Limb (tissue), 2 donors: ENCODE results near the gene DAB2IP.
"Not testable (repeated sequence)": the region's sequence is repeated elsewhere in the genome, so short reads cannot be mapped to it uniquely, and the experiment has no call there.

Experiments used
- DNase-seq, 2 donors: peaks; one replicate each; pipeline ENCODE4 v3.0.0-alpha.2; 2016; ENCODE audit errors: extremely low spot score in 2 of 2

DAB2IP gene

GRCh38 chr9:121786998-121787422, 135.6 kb downstream of the DAB2IP start:
- DNase-seq: peak in 1 of 2 donors; percentile 28

GRCh38 chr9:121788686-121789366, 137.4 kb downstream of the DAB2IP start:
- peak in 1 of 2 donors; percentile 22 for DNase-seq

GRCh38 chr9:121790841-121791240, 139.4 kb downstream of the DAB2IP start:
- DNase-seq: no peak

GRCh38 chr9:121792476-121792875, 141.0 kb downstream of the DAB2IP start:
- DNase-seq: not testable (repeated sequence)

GRCh38 chr9:121794334-121794733, 142.9 kb downstream of the DAB2IP start:
- DNase-seq: not testable (repeated sequence)

GRCh38 chr9:121797081-121797480, 145.6 kb downstream of the DAB2IP start:
- DNase-seq: no peak

GRCh38 chr9:121798941-121799340, 147.5 kb downstream of the DAB2IP start:
- peak in 1 of 2 donors; percentile 29 for DNase-seq

GRCh38 chr9:121800376-121800775, 148.9 kb downstream of the DAB2IP start:
- no peak for DNase-seq

GRCh38 chr9:121801579-121801978, 150.1 kb downstream of the DAB2IP start:
- DNase-seq: no peak

- no peak for DNase-seq
Observed at GRCh38 chr9:121802753-121803152, 151.3 kb downstream of the DAB2IP start.

GRCh38 chr9:121807069-121807822, 155.8 kb downstream of the DAB2IP start:
- no peak for DNase-seq

- DNase-seq: peak in 1 of 2 donors; percentile 51
Observed at GRCh38 chr9:121807823-121808278, 156.4 kb downstream of the DAB2IP start.

- DNase-seq: no peak
Observed at GRCh38 chr9:121808781-121809180, 157.3 kb downstream of the DAB2IP start.

- peak in 1 of 2 donors; percentile 22 for DNase-seq
Observed at GRCh38 chr9:121809356-121810050, 158.1 kb downstream of the DAB2IP start.

- DNase-seq: no peak
Observed at GRCh38 chr9:121810489-121810888, 159.1 kb downstream of the DAB2IP start.

- DNase-seq: no peak
Observed at GRCh38 chr9:121811140-121811539, 159.7 kb downstream of the DAB2IP start.

- no peak for DNase-seq
Observed at GRCh38 chr9:121811751-121812150, 160.3 kb downstream of the DAB2IP start.

- no peak for DNase-seq
Observed at GRCh38 chr9:121812159-121812735, 160.8 kb downstream of the DAB2IP start.

GRCh38 chr9:121813519-121814210, 162.2 kb downstream of the DAB2IP start:
- peak in 1 of 2 donors; percentile 27 for DNase-seq

- DNase-seq: peak in 1 of 2 donors; percentile 33
Observed at GRCh38 chr9:121814594-121814993, 163.2 kb downstream of the DAB2IP start.

GRCh38 chr9:121815084-121815483, 163.7 kb downstream of the DAB2IP start:
- DNase-seq: peak in 1 of 2 donors; percentile 30
